GM12878 (cell line): ENCODE data around the gene ITK. TPM values are rescaled to one million over a fixed set of nuclear protein-coding genes. Genes with fewer than 3 reads are reported as not detected.

ENCODE experiments used
- ATAC-seq: fragments of 200-7000 bp; cut with Tn5 transposase; 3 replicates; pipeline ENCODE4 v1.9.1; 2020; ENCODE audit warnings: mild to moderate bottlenecking, moderate library complexity
- BruUV-seq: library from RNA; stranded (reverse); fragments of 400-500 nt; replicated peaks from 2 replicates; lab custom pipeline; 2021; lab: Mats Ljungman, UMichigan
- CTCF ChIA-PET: fragments of 300-600 bp; sonication (Branson Sonifier 250); formaldehyde crosslinking; extraction: SDS; loops from one replicate; lab custom pipeline; 2021; ENCODE audit warnings: inconsistent platforms; lab: Yijun Ruan, JAX
- POLR2A ChIA-PET: fragments of 350-600 bp; formaldehyde crosslinking; extraction: SDS; loops from one replicate; lab custom pipeline; 2021; ENCODE audit warnings: inconsistent platforms; lab: Charles Lee
- RAD21 ChIA-PET: fragments of 300-600 bp; sonication (Branson Sonifier 250); formaldehyde crosslinking; loops from one replicate; lab custom pipeline; 2023; ENCODE audit warnings: antibody characterized with exemption; ENCODE audit not compliant: unreplicated experiment; lab: Charles Lee
- SMC1A ChIA-PET: fragments of 300-600 bp; sonication (Branson Sonifier 250); formaldehyde crosslinking; loops from one replicate; lab custom pipeline; 2023; ENCODE audit not compliant: unreplicated experiment, uncharacterized antibody; lab: Charles Lee
- DNase-seq: peaks from one replicate; pipeline ENCODE4 v3.0.0-alpha.2; 2011; ENCODE audit warnings: low read depth, low spot score
- FAIRE-seq: peaks from 3 replicates; lab custom pipeline; 2011; peaks lifted over from hg19 to GRCh38; lab: Jason Lieb, UNC
- H2AFZ ChIP-seq: 2 replicates; pipeline ENCODE4 v1.6.0; 2011; ENCODE audit warnings: low read depth, low read length, control low read depth; ENCODE audit not compliant: control insufficient read depth
- H3K27ac ChIP-seq: 2 replicates; pipeline ENCODE4 v1.5.1; 2011; ENCODE audit warnings: control low read depth; ENCODE audit not compliant: control insufficient read depth, insufficient read depth
- H3K27me3 ChIP-seq, 2 experiments: replicated peaks in 1 of 2; 2 replicates each; pipeline versions ENCODE4 v1.6.0 to v1.6.1; 2011; ENCODE audit warnings: low read length in 1 of 2; ENCODE audit not compliant: control insufficient read depth in 2 of 2, insufficient read depth in 2 of 2
- H3K36me3 ChIP-seq, 2 experiments: 2 replicates each; pipeline ENCODE4 v1.5.1; 2011; ENCODE audit warnings: low read length in 1 of 2; ENCODE audit not compliant: control insufficient read depth in 2 of 2, insufficient read depth in 2 of 2
- H3K4me1 ChIP-seq: 2 replicates; pipeline ENCODE4 v1.6.1; 2011; ENCODE audit warnings: mild to moderate bottlenecking, low read length, moderate library complexity, mixed read lengths; ENCODE audit not compliant: control insufficient read depth, insufficient read depth
- H3K4me2 ChIP-seq: 2 replicates; pipeline ENCODE4 v1.6.0; 2011; ENCODE audit warnings: control low read depth; ENCODE audit not compliant: control insufficient read depth, insufficient read depth
- H3K4me3 ChIP-seq: fragments of 200-600 bp; sonication (generic); 2 replicates; pipeline ENCODE4 v1.5.1; 2016
- H3K79me2 ChIP-seq: 2 replicates; pipeline ENCODE4 v1.6.0; 2011; ENCODE audit warnings: low read length; ENCODE audit not compliant: control insufficient read depth, insufficient read depth
- H3K9ac ChIP-seq: 2 replicates; pipeline ENCODE4 v1.8.0; 2011; ENCODE audit warnings: low read length, control low read depth, mixed read lengths; ENCODE audit not compliant: control insufficient read depth, insufficient read depth
- H3K9me3 ChIP-seq: replicated peaks from 3 replicates; pipeline ENCODE4 v1.5.1; 2011; ENCODE audit warnings: mild to moderate bottlenecking, low read length; ENCODE audit not compliant: control insufficient read depth, insufficient read depth
- H4K20me1 ChIP-seq: 2 replicates; pipeline ENCODE4 v1.6.0; 2011; ENCODE audit not compliant: control insufficient read depth, insufficient read depth
- GABPA ChIP-seq: IDR thresholded peaks from 2 replicates; pipeline ENCODE4 v1.6.1; 2014; ENCODE audit warnings: antibody characterized with exemption, low read depth, mild to moderate bottlenecking, inconsistent platforms
- RELA ChIP-seq: fragments of 450-650 bp; IDR thresholded peaks from 2 replicates; pipeline ENCODE4 v1.8.0; 2014; ENCODE audit warnings: borderline replicate concordance; ENCODE audit not compliant: partially characterized antibody
- WGBS: methylation state at CpG from one replicate; pipeline ENCODE4 v1.1.6; 2016; ENCODE audit warnings: low lambda C conversion rate; ENCODE audit not compliant: insufficient replicate concordance, insufficient coverage; ENCODE audit errors: missing lambda C conversion rate; 5-methylcytosine and 5-hydroxymethylcytosine counted together
- in situ Hi-C: fragments of 300-500 bp; cut with MboI; formaldehyde crosslinking; loops from 9 replicates; pipeline ENCODE4 v1.14.3; 2018; ENCODE audit warnings: mixed read lengths
- intact Hi-C: fragments of 100-400 bp; cut with micrococcal nuclease; formaldehyde crosslinking; loops from one replicate; pipeline ENCODE4 v1.14.2; 2022; ENCODE audit not compliant: unreplicated experiment
- polyA plus RNA-seq, 11 experiments: library from polyadenylated mRNA; depleted of rRNA in 4 of 11; unstranded in 6 of 11; stranded (reverse) in 5 of 11; fragments of >200 nt; fragmentation: Nextera tagmentation in 4 of 11; fragmentation: Illumina TruSeq in 1 of 11; extraction: Ambion mirVana in 4 of 11; extraction: Trizol in 1 of 11; gene quantifications; 1 replicate in 1 of 11; 2 replicates in 10 of 11; pipeline versions ENCODE4 v1.2.1 to v1.2.3, GENCODE V29; 2011 to 2016; ENCODE audit warnings: inconsistent platforms in 2 of 11, missing spikeins in 2 of 11, low read depth in 1 of 11
- total RNA-seq, 4 experiments: library from RNA; depleted of rRNA in 3 of 4; stranded (reverse); fragments of >200 nt in 3 of 4; fragmentation: Illumina TruSeq in 1 of 4; extraction: Trizol in 1 of 4; gene quantifications; 2 replicates each; pipeline versions ENCODE4 v1.2.1 to v1.2.3, GENCODE V29; 2013 to 2021

ITK gene
- total and polyA plus RNA-seq, 10 of the 15 experiments (the other 5 are each of a cell fraction or from before 2014, with no cell fraction given), result 0.05 to 2.4 (median 0.76) TPM

GRCh38 chr5:157217289-157218024 lies 36.8 kb downstream of the ITK start:
- CTCF ChIA-PET, result interaction anchor here (0.7 to 6.3 kb wide), 18 partner anchors 8 to 286 kb away, joined by 3 to 53 read pairs (median 4); partner anchors contain the start of gene MED7
- TF ChIP-seq RELA (no peak), GABPA (peak; percentile 42; the same call in 1 of the 2 replicates)
- Histone ChIP-seq H3K27ac (no peak overlapping the region), H3K27me3 (no peaks in the 10 kb centered on the region), H3K4me1 (peaks cover 62% of the 10 kb centered on the region), H4K20me1 (no peaks in the 10 kb centered on the region), H3K4me3 (no peak overlapping the region), H3K9me3 (no peaks in the 10 kb centered on the region; the same call in 2 of the 3 replicates), H3K4me2 (peak overlapping the region; percentile 0; the same call in 1 of the 2 replicates), H3K9ac (no peak overlapping the region), H2AFZ (peak overlapping the region; percentile 5; the same call in 1 of the 2 replicates), H3K79me2 (no peaks in the 10 kb centered on the region), H3K36me3 (no peaks in the 10 kb centered on the region)
- 18% methylated on average over 5 of the region's 5 CpGs for WGBS
- in situ Hi-C loops, result no loop called here
- POLR2A ChIA-PET, result interaction anchor here (0.6 to 4.7 kb wide), 12 partner anchors 9 to 352 kb away, joined by 3 to 20 read pairs (median 4); partner anchors contain the start of genes CYFIP2 and MED7
- no peak for ATAC-seq
- SMC1A ChIA-PET, result interaction anchor here (0.9 to 5.0 kb wide), 24 partner anchors 8 to 296 kb away, joined by 3 to 45 read pairs (median 4); partner anchors contain the start of genes ITK and MED7
- BruUV-seq, result no TSS peak
- no peak for FAIRE-seq
- RAD21 ChIA-PET, result interaction anchor here (0.8 to 4.9 kb wide), 12 partner anchors 8 to 74 kb away, joined by 3 to 52 read pairs (median 12); no protein-coding TSS in a partner anchor
- no peak for DNase-seq
- intact Hi-C loops, result loop anchor here (2.0 kb wide), 1 partner anchor 69 kb away; no protein-coding TSS in a partner anchor
